ENCODE results near the gene SEH1L.

GRCh38 chr18:12958478-12958877 is 10.7 kb downstream of the SEH1L start:
- no peak for TF ChIP-seq CTCF (IDR thresholded peaks at IDR 0.05)
- TF ChIP-seq POLR2A (IDR thresholded peaks at IDR 0.05), result no peak

Measured in body of pancreas (tissue), 4 donors.